ENCODE data around the gene MBP. TPM values are rescaled to one million over a fixed set of nuclear protein-coding genes. Genes with fewer than 3 reads are reported as not detected.

The MBP gene
- total RNA-seq, 1 donor from 2014 or later = 3.9 TPM

DNA sequence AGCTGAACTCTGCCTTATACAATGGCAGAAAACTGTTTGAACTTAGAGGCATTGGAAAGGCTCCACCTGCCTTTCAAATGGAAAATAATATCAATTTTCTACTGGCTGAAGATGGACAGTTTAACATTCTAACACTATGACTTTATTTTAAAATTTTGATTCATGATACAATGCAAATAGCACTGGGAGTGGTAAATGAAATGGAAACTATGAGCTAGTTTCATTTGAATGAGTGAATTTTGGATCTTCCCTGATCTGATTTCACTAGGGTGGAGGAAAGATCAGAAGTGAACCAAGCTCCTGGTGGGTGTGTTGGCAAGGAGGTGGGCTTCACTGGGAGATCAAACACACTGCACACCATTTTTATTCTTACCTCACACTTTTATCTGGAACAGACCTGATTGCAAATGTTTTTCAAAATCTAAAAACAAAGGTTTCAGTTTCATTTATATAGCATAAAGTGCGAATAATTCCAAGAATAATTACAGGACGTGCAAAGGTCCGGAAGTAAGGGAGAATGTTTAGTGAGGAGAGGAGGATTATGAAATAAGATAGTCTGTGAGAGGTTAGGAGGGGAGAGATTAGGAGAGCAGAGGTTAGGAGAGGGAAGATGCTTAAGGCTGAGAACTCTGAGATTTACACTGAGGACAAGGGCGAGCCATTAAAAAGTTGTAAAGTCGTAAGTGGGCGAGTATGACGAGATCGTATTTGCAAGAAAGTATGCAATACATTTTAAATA, 18.6 kb upstream of the MBP start:
- no peak for DNase-seq (ENCODE audit: low read depth in 2 of 2)

DNA sequence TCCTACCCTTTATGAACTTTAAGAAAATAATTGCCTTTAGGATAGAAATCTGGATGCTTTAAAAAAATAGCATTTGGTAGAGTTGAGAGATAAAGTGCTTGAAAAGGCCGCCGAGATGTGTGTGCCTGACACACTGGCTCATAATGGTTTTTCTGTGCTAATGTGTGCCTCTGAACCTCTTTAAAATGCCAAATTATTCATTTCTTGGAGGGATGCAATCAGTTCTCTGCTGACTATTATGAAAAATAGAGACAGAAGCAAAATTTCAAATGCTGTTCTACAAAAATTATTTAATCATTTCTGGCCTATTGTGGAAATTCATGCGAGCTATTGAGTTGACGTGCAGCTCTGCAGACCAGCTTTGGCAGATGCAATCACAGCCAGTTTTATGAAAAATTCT, 18.0 kb upstream of the MBP start:
- DNase-seq (ENCODE audit: low read depth in 2 of 2) = no peak

DNA sequence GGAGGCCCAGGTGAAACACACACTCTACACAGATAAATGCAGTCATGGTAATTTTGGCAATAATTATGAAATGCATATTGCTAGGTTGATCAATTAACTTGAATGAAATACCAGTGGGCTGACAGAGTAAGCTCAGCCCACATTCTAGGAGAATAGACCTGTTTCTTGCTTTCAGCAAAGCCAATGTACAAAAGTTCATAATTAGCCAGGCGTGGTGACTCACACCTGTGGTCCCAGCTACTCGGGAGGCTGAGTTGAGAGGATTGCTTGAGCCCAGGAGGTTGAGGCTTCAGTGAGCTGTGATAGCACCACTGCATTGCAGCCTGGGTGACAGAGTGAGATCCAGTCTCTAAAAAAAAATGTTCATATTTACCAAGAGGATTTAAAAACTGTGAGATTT, 15.7 kb upstream of the MBP start:
- DNase-seq (ENCODE audit: low read depth in 2 of 2) = no peak

DNA sequence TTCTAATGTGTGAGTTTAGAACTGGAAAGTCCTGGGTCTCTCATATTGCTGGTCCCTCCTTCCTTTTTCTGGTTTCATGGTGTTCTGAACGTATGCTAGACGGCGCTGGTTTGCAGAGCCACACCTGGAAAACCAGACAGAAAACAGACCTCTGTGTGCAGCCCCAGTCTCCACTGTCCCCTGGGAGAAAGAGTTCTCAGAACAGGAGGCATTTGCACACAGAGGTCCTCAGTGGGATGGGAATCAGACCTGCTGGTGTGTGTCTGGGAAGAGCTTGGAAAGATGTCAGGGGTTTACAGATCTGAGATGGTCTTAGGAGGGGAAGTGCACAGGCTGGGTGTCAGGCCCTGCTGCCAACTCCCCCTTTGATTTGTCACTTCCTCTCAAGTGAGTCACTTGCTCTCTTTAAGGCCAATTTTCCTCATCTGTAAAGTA, 14.9 kb upstream of the MBP start:
- peak in 1 of 2 donors; percentile 47 for DNase-seq (ENCODE audit: low read depth in 2 of 2)

DNA sequence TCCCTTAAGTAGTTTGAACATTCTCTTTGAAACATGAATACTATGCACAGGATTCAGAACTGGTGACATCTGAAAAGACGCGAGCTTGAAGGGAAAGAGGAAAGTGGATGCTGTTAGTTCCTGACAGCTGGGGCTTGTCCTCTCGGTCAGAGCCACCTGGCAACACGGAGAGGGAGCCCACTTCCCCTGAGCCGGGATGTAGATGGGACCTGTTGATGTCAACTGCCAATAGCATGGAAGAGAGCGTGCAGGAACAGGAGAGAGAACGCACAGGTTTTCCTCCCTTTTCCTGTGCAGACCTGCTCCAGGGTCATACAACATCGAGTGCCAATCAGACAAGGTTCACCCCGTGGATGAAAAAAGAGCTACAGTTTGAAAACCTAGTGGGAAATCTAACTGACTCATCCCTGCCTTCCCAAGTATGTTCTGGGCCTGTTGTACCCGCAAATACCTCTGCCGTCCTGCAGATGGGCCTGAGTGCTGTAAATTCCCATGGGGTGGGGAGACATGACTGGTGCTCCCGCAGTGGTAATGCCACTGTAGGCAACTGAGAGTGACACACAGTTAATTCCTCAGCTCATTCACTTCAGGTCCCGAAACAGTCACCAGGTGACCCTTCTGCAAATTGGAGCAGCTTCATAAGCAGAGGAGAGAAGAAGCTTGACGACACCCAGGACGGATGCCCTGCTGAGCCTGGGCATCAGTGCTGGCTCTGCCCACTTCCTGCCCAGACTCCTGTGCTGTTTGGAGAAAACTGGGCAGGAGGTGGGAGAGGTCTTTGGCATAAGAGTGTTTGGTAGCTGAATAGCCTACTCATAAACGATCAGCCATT, 13.9 kb upstream of the MBP start:
- DNase-seq (ENCODE audit: low read depth in 2 of 2) = no peak

DNA sequence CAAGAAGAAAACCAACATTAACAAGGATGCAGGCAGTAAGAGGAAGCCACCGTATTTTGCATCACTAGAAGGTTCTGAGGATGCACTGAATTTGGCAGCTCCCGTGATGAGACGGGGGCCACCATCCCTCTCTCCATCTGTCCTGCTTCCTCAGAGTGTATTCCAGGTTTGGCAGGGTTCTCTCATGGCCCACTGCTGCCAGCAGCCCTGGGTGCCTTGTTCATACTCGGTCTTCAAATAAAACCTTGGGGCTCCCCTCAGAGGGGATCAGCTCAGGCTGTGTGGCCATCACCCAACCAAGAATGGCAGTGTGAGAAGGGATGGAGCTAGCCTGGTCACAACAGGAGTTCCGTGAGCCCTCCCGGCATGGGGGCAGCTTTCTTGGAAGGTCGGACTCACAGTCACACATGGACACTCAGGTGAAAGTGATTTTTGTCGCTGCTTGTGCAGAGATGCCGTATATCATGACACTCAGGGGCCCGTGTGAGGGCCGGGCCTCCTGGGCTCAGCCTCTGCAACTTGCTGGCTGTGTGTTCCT, 12.8 kb upstream of the MBP start:
- DNase-seq (ENCODE audit: low read depth in 2 of 2) = no peak

DNA sequence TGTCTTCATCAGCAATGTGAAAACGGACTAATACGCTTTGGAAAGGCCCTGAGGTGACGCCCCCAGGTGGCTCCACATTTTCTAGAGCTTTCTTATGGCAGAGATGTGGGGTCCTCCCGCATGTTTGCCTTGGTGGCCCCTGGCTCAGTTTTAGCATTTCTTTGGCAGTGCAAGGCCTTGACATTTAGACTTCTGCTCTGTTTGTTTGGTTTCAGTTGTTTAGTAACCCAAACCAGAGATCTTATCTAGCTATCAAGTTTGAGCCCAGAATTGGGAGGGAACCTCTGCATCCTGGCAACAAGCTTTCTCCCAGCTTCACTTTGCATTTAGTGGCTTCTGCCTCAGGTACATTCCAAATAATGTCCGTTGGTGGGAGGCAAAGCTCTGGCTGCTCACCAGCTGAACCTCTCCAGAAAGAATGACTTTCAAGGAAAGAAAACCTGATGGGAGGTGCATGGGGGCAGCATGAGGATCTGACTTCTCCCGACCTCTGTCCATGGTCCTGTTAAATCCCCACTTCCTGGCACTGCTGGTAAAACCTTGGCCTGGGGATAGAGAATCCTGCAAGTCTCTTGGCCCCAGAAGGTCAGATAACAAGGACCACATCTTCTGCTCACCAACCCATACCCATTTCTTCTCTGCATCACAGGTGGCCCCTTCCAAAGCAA, 12.0 kb upstream of the MBP start:
- DNase-seq (ENCODE audit: low read depth in 2 of 2) = no peak

DNA sequence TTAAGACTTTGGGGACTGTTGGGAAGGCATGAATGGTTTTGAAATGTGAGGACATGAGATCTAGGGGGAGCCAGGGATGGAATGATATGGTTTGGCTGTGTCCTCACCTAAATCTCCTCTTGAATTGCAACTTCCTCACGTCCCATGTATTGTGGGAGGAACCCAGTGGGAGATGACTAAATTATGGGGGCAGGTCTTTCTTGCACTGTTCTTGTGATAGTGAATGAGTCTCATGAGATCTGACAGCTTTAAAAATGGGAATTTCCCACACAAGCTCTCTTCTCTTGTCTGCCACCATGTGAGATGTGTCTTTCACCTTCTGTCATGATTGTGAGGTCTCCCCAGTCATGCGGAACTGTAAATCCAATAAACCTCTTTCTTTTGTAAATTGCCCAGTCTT, 11.5 kb upstream of the MBP start:
- no peak for DNase-seq (ENCODE audit: low read depth in 2 of 2)

DNA sequence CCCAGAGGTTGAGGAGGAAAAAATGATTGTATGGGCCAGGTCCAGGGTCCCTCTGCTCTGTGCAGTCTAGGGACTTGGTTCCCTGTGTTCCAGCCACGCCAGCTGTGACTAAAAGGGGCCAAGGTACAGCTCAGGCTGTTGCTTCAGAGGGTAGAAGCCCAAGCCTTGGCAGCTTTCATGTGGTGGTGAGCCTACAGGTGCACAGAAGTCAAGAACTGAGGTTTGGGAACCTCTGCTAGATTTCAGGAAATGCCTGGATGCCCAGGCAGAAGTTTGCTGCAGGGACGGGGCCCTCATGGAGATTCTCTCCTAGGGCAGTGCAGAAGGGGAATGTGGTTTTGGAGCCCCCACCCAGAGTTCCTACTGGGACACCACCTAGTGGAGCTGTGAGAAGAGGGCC, 10.6 kb upstream of the MBP start:
- no peak for DNase-seq (ENCODE audit: low read depth in 2 of 2)

DNA sequence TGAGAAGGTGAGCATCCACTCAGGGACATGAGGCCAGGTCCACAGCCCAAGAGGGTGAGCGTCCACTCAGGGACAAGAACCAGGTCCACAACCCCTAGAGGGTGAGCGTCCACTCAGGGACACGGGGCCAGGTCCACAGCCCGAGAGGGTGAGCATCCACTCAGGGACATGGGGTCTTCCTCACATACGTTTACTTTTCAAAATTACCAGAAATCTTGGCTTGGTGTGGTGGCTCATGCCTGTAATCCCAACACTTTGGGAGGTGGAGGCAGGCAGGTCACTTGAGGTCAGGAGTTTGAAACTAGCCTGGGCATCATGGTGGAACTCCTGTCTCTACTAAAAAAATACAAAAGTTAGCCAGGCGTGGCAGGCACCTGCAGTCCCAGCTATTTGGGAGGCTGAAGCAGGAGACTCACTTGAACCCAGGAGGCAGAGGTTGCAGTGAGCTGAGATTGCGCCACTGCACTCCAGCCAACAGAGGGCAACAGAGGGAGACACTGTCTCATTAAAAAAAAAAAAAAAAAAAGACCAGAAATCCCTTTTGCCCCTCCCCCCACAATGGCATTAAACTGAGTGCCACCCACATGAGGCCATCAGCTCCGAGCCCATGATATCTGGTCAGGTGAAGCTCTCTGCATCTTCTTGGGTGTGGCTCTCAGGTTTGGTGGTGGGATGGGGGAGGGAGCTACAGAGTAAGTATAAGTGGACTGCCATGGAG, 9.0 kb upstream of the MBP start:
- no peak for DNase-seq (ENCODE audit: low read depth in 2 of 2)

DNA sequence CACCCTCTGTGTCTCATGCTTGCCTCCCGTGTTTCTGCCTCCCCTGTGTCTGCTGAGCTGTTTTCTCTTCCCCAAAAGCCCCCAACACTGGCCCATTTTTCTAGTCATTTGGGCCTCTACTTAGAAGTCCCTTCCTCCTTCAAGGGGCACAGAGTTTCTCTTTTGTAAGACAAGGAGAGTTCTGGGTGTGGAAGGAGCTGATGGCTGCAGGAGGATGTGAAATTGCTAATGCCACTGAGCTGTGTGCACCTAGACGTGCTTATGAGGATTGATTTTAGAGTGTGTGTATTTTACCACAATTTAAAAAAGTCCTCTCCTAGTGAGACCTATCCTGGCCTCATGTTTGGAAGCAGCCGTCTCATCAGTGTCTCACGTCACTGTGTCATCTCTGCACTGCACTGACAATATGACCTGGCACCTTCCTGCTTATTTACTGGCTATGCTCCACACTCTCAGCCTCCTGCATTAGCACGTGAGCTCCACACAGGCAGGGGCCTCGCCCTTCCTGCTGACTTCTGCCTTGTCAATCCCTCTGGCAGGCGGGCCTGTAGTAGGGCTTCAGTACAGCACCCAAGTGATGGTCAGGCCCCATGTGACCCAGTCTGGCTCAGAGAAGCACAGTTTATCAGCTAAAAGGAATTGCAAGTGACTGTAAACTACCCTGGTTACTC, 8.0 kb upstream of the MBP start:
- DNase-seq (ENCODE audit: low read depth in 2 of 2) = peak; percentile 16 to 64

DNA sequence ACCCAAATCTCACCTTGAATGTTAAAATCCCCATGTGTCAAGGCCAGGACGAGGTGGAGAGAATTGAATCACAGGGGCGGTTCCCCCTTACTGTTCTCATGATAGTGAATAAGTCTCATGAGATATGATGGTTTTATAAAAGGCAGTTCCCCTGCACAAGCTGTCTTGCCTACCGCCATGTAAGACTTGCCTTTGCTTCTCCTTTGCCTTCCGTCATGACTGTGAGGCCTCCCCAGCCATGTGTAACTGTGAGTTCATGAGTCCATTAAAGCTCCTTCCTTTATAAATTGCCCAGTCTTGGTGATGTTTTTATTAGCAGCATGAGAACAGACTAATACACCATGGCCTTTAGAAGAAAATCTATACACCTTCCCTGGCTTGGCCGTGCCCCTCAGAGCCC, 7.4 kb upstream of the MBP start:
- DNase-seq (ENCODE audit: low read depth in 2 of 2) = no peak

DNA sequence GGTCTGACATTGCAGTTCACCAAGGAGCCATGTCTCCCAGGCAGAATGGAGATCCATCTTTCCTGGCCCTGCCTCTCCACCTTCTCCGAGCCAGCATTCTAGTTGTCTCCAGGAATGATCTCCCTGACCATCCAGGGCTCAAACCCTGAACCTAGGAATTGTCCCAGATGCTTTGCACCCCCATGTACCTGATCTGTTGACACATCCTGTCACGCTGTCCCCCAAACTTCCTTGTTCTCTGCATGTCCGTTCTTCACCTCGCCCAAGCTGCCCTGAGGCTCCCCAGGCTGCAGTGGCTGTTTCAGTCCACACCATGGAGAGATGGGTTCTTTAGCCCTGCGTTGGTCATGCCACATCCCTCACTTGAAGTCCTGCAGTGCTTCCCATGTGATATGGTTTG, 7.0 kb upstream of the MBP start:
- DNase-seq (ENCODE audit: low read depth in 2 of 2) = no peak

DNA sequence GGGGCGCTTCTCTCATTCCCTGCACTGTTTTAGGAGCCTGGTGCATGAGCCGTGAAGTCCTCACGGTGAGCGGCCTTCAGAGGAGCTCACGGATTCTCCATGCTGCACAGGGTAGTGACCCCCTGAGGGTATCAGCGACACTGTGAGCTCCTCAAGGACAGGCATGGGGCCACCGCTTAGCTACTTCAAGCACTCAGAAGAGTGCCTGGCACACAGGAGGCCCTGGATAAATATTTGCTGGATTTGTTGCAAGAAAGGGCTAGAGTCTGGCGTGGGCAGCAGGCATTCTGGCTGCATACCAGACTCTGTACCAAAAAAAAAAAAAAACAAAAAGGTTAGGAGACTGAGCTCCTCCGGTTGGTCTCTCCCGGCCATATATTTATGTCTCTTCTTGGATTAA, 5.7 kb upstream of the MBP start:
- no peak for DNase-seq (ENCODE audit: low read depth in 2 of 2)

DNA sequence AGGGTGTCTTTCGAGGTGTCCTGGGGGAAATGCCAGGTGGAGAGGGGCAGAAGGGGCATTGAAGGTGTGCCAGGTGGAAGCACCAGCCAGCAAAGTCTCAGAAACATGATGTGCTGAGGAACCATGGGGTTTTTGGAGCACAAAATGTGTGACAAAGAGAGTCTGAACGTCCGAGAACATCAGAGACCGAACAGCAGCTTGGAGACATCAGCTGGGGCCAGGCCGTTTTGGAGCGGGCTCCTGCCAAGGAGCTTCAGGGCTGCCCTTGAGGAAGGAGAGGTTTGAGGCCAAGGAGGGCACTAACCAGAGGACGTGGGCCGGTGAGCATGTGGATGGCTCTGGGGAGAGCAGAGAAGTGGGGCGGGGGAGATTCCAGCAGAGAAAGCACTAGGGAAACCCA, 5.3 kb upstream of the MBP start:
- DNase-seq (ENCODE audit: low read depth in 2 of 2) = no peak

DNA sequence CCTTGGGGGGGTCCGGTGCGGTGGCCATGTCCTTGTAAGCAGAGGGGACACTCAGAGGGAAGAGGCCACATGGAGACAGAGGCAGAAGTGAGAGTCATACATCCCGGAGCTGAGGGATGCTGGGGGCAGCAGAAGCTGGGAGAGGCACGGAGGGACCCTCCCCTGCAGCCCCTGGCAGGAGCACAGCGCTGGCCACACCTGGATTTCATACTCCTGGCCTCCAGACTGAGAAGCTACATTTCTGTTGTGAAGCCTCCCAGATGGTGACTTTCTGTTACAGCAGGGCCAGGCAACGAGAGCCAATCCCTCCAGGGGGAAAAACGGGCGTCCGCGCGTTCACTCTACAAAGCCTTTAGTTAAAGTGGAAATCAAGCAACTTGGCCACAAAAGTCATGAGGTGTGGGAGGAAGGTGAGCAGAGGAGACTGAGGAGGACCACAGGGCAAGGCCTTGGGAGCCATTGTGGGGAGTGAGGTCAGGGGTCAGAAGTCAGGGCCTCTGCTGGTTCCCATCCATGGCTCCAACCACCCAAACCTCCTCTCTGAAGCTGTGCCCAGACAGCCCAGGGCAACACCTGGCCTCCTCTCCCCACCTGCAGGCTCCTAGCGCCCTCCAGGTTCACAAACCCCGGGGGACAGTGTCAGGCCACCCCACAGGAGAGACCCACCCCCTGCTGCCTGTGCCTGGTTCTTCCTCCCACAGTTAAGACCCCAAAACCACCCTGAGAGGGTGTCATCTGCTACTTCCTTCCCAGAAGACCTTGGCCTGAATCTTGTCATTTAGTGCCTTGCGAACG, 4.5 kb upstream of the MBP start:
- DNase-seq (ENCODE audit: low read depth in 2 of 2) = no peak

DNA sequence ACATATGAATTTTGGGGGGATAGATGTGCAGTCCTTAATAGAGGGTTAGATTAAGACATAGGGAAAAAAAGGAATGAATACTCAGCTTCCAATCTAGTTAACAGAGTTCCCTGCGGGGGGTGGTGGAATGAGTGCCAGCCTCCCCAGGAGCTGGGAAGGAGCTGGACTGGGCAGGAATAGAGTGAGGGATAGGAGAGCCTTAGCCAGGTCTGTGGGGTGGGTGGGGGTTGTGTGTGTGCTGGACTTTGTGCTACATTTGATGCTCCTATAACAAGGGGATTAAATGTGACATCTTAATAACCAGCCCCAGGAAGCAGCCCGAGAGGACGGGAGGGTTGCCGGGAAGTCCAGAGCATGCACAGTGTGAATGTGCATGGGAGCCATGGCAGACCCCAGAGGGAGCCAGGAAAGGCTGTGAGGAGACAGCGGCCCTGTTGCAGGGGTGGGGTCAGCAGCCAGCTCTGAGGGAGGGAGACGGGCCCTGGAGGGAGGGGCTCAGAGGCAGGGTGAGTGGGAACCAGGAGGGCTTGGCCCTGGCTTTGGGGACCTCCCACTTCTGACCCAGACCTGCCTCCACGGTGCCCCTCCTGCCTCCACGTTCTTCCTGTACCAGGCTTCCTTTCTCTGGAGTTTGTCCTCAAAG, 3.6 kb upstream of the MBP start:
- no peak for DNase-seq (ENCODE audit: low read depth in 2 of 2)

DNA sequence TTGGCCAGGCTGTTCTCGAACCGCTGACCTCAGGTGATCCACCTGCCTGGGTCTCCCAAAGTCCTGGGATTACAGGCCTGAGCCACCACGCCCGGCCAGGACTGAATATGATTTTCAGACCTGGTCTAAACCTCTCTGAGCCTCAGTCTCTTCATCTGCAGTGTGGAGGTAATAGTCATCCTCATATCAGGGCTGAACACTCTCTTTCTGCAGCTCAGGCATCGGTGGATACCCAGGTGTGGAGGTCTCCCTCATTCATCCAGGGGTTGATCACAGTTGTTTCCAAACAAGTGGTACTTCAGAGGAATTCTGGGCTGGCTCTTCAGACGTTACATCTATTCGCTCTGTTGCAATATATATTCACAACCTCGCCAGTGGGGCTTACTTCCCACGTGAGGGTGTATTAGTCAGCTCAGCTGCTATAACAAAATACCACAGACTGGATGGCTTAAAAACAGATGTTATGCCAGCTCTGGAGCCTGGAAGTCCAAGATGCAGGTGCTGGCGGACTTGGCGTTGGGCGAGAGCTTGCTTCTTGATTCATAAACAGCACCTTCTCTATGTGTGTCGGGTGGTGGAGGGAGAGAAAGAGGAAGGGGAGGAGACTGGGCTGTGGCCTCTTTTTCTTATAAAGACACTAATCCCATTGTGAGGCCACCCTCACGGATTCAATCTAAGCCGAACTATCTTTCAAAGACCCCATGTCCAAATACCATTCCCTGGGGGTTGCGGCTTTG, 2.9 kb upstream of the MBP start:
- no peak for DNase-seq (ENCODE audit: low read depth in 2 of 2)

DNA sequence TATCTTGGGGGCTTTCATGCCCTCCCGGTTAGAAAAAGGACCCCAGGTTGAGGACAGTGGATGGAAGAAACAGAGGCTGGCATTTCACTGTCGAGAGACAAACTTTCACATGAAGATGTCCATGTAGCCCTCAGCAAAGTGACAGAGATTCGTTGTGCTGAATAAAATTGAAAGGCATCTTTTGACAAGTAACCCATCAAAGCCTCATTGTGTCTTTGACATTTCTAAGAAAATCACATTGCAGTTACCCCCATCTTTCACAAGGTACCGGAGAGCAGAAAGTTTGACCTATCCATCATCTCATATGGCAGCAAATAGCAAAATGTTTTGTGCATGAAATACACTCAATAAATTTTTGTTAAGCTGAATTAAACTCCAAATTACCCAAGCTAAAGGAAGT, 2.0 kb upstream of the MBP start:
- no peak for DNase-seq (ENCODE audit: low read depth in 2 of 2)
